ENCODE data around the gene FRYL.

DNA sequence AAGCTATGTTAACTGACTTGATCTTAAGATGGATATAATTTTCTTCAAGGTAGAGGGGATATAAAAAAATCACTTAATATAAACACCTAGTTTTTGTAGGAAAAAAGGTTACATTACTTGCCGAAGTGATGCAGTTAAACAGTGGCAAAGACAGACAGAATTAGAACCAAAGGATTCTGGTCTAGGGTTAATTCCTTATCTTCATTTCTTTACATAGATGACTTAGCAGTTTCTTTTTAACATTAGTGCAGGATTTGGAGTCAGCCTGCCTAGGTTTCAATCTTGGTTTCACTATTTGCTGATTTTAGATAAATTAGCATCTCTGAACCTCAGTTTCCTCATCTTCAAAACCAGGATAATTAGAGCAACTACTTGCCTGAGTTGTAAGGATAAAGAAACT, 275.7 kb downstream of the FRYL start:
- TF ChIP-seq, protein P1, sequence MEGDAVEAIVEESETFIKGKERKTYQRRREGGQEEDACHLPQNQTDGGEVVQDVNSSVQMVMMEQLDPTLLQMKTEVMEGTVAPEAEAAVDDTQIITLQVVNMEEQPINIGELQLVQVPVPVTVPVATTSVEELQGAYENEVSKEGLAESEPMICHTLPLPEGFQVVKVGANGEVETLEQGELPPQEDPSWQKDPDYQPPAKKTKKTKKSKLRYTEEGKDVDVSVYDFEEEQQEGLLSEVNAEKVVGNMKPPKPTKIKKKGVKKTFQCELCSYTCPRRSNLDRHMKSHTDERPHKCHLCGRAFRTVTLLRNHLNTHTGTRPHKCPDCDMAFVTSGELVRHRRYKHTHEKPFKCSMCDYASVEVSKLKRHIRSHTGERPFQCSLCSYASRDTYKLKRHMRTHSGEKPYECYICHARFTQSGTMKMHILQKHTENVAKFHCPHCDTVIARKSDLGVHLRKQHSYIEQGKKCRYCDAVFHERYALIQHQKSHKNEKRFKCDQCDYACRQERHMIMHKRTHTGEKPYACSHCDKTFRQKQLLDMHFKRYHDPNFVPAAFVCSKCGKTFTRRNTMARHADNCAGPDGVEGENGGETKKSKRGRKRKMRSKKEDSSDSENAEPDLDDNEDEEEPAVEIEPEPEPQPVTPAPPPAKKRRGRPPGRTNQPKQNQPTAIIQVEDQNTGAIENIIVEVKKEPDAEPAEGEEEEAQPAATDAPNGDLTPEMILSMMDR (conservative IDR thresholded peaks at IDR 0.05; ENCODE audit: low read depth, low read length), result no peak
- TF ChIP-seq EZH2 (IDR thresholded peaks at IDR 0.05; ENCODE audit: low read length, unreplicated experiment) (no peak), EZH2phosphoT487 (IDR thresholded peaks at IDR 0.05; ENCODE audit: borderline replicate concordance, low read length) (no peak)

All from PC-3 (cell line).